Measurements from ENCODE around the gene LRG1.
A peak's percentile ranks its signal among the peaks of the same experiment; 100 is the strongest.

Gene LRG1

GRCh38 chr19:4506449-4507149, 33.2 kb downstream of the LRG1 start:
- DNase-seq, result peak; percentile 60

DNA sequence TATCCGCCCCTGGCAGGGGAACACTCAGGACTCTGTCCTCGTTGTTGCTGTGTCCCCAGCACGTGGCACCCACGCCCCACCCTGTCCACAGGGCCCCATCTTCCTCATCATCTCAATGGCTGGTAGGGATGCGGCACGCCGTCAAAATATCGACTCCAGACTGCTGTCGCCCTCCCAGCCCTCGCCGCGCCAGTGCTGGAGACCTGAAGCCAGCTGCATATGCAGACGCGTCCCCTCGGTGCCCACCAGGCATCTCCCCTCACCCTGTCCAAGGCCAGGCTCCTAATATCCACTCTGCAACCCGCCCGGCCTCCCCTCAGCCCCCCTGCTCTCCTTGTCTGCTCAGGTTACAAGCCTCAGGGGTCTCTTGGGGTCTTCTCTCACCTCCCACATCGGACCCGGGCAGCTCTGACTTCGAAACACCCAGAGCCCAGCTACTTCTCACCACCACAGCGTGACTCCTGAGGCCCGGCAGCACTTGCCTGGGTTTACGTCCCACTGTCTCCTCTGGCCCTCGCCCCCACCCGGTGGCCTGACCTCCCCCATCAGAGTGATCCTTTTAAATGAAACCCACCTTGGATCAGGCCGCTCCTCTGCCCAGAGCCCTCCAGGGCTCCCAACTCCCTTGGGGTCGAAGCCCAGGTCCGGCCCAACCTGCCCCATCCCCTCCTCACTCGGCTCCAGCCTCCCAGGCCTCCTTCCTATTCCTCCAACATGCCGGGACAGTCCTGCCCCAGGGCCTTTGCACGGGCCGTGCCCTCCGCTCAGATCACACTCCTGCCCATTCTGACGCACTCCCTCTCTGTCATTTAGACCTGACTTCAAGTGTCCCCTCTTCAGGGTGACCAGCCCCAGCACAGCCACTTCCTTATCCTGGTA, 34.0 kb downstream of the LRG1 start:
- no peak for DNase-seq

DNA sequence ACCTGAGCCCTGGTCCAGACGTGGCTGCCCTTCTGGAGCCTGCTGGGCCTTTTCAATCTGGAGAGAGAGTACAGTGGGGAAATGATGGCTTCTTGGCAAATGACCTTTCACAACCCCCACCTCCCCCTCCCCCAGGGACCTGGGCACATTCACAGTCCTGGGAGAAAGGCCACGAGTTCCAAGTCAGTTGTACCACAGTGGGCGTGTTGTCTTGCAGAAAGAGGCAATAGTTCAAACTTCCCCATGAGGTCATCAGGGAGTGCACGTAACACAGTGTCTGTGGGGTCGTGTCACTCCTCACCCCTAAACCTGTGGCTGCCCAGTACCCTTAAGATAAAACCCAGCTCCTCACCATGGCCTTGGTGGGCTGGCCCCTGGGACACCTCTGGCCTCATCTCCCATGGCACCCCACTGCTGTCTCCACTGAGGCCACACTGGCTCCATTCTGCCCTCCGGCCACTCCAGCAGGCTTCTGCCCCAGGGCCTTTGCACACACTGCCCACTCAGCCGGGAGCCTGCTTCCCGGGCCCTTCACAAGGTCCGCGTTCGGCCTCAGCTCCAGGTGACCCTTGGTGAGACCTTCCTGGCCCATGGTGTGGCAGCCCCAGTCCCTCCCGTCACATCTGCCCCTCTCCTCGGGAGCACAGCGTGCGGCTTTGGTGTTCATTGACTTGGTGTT, 34.8 kb downstream of the LRG1 start:
- peak; percentile 91 for DNase-seq

DNA sequence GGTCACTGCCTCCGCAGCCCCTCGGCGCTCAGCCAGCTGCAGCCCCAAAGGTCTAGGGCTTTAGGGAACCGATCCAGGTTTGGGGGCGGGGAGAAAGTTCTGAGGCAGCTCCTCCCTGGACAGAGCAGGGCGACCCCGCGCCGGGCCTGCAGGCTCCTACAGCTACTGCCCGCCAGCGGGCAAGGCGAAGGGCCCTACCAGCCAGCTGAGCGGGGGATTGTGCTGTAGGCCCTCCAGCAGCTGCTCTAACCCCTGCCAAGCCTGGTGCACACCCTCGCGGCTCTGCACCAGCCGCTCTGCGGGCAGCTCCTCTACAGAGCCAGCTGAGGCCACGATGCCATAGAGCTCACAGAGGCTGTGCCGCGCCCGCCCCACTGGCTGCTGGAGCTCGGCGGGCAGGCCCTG, 35.5 kb downstream of the LRG1 start:
- no peak for DNase-seq

GRCh38 chr19:4503825-4504170, 36.0 kb downstream of the LRG1 start:
- DNase-seq, result no peak

DNA sequence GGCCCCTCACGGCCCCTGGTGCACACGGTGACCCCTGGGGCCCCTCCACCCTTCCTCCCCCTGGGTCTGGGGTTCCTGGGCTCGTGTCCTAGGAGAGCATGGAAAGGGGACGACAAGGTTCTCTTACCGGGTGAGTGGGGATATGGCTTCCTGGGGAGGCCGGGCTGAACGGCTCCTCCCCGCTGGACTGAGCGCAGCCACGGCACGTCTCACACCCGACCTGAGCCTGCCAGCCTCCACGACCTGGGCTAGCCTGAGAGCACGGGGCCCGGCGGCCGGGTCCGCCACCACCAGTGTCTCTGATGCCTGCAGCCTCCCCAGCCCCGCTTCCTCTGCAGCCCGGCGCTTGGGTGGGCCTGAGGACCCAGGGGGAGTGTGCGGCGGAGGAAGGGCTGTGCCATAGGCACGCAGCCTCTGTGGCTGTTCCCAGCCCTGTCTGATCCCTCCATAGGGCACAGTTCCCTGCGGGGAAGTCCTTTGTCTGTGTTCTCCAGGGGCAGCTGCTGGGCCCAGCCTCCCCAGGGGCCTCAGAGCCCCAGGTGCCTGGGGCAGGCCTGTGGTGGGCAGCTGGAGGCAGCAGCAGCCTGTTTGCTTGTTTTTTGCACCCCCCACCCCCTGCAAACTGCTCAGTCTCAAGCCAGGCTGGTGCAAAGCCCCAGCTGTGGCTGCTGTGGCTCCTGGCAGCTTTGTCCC, 36.6 kb downstream of the LRG1 start:
- DNase-seq, result no peak

DNA sequence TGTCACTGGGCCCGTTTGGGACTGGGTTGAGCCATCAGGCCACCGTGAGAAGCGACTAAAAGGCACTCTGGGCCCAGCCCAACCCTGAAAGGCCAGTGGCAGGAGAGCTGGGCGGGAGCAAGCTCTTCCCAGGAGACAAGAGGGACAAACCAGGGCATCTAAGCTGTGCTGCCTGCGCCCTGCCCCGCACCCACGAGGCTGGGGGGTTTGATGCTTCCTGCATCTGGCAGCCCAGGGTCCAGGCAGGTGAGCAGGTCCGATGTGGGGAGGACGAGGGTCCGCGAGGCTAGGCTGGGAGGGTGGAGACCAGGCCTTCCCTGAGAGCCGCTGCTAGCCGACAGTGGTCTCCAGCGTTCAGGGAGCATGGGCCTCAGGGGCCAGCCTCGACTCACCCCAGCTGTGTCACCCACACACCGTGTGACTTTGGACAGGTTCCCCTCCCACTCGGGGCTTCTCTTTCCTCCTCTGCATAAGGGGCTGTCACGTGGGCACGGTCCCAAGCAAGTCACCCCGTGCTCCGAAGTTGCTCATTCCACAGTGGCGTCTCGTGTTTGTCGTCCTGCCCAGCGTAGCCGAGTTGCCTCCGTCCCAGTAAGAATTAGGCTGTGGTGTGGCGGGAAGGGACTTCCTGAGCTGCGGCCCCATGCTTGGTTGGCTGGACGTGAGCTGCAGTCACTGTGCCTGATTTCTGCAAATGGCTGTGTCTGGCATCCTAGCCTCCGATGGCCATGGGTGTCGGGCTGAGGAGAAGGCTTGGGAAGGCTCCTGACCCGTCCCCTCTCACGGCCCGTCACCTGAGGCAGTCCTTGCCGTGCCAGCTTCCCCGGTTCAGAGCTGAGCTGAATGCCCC, 37.3 kb downstream of the LRG1 start:
- no peak for DNase-seq

- DNase-seq, result no peak
Observed at GRCh38 chr19:4501691-4502090, 38.1 kb downstream of the LRG1 start.

DNA sequence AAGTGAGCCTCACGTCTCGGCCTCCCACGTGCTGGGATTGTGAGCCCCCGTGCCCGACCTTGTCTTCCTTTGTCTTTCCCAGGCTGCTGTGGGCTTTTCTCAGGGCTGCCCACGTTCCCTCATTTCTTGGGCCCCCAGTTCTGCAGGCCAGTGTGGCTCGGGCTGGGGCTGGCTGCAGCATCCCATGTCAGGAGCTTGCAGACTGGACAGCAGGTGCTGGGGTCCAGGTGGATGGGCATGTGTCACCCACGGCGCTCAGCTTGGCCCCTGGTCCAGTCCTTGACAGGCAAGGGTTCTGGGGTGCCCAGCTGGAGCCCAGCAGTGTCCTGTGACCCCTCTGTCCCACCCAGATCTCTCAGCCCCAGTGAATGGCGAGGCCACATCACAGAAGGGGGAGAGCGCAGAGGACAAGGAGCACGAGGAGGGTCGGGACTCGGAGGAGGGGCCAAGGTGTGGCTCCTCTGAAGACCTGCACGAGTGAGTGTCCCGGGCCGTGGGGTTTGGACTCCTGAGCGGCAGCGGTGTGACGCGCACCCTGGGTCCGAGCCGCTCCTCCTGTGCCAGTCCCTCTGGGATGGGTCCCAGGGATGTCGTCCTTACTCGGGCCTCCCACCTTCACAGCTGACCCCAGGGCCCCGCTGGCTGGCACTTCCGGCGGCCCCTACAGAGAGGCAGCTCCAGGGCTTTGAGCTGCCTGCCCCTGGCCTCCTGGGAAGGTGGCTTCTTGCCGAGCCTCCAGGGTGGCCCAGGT, 38.8 kb downstream of the LRG1 start:
- no peak for DNase-seq

DNA sequence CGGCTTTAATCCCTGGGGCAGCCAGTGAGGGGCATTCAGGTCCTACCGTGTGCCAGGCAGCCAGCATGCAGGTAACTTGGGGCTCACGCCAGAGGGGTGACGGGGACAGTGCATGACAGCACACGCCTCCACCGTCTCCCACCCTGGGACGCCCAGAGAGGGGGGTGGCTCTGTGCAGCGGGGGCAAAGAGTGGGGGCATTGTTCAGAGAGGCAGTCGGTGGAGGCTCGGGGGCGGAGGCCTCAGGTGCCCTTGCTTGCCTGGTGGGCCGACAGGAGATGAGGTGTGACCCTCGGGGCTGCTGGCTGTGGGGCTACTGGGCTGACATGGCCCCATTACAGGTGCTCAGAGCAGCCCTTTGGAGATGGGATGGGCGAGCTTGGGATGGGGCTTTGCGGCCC, 40.0 kb downstream of the LRG1 start:
- no peak for DNase-seq

- DNase-seq, result no peak
Observed at GRCh38 chr19:4499318-4499717, 40.5 kb downstream of the LRG1 start.

- no peak for DNase-seq
Observed at GRCh38 chr19:4498694-4499093, 41.1 kb downstream of the LRG1 start.

- DNase-seq, result no peak
Observed at GRCh38 chr19:4497770-4498389, 42.0 kb downstream of the LRG1 start.

- DNase-seq, result no peak
Observed at GRCh38 chr19:4496304-4496703, 43.5 kb downstream of the LRG1 start.

DNA sequence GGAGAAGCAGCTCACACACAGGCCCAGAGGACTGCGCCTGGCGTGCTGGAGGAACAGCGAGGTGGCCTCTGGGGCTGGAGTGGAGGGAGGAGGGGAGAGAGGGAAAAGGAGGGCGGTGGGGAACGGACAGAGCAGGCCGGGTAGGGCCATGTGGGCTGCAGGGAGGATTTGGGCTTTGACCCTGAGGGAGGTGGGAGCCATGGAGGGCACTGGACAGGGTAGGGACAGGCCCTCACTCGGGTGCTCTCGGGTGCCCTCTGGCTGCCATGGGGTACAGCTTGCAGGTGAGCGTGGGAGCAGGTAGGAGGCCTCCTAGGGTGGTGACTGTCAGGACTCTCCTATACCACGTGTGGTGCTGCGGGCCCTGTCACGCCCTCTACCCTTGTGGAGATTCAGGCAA, 44.4 kb downstream of the LRG1 start:
- DNase-seq, result no peak

- DNase-seq, result no peak
Observed at GRCh38 chr19:4494691-4495064, 45.2 kb downstream of the LRG1 start.

DNA sequence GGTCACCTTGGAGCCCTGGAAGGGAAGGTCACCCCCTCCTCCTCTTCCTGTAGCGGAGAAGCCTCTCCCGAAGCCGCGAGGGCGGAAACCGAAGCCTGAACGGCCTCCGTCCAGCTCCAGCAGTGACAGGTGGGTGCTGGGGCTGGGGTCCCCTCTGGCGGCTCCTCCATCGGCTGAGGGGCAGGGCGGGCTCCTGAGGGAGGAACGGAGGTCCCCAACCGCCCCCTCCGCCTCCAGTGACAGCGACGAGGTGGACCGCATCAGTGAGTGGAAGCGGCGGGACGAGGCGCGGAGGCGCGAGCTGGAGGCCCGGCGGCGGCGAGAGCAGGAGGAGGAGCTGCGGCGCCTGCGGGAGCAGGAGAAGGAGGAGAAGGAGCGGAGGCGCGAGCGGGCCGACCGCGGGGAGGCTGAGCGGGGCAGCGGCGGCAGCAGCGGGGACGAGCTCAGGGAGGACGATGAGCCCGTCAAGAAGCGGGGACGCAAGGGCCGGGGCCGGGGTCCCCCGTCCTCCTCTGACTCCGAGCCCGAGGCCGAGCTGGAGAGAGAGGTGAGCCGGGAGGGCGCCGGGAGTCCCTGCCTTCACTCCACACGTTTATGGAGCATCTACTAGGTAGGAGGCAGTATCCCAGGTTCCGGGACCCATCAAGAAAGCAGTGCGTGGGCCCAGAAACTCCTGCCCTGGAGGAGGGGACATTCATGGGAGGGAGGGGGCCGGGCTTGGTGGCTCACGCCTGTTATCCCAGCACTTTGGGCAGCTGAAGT, 45.7 kb downstream of the LRG1 start:
- no peak for DNase-seq

- no peak for DNase-seq
Observed at GRCh38 chr19:4493104-4493928, 46.5 kb downstream of the LRG1 start.

DNA sequence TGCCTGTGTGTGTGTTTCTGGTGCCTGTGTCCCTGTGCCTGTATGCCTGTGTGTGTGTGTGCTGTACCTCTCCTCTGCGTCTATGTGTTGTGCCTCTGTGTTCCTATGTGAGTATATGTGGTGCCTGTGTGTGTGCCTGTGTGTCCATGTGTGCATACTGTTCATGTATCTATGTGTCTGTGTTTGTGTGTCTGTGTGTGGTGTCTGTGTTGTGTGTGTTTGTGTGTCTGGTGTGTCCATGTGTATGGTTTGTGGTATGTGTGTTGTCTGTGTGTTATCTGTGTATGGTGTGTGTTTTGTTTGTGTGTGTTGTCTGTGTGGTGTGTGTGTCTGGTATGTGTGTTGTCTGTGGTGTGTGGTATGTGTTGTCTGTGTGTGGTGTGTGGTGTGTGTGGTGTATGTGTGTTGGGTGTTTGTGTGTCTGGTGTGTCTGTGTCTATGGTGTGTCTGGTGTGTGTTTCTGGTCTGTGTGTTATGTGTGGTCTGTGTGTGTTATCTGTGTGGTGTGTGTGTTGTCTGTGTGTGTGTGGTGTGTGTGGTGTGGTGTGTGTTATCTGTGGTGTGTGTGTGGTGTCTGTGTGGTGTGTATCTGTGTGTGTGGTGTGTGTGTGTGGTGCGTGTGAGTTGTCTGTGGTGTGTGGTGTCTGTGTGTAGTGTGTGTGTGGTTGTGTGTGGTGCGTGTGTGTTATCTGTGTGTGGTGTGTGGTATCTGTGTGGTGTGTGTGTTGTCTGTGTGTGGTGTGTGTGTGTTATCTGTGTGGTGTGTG, 47.3 kb downstream of the LRG1 start:
- no peak for DNase-seq
